ENCODE measurements around the gene MOCS1.
"Not testable (repeated sequence)": the region's sequence is repeated elsewhere in the genome, so short reads cannot be mapped to it uniquely, and the experiment has no call there.

Gene MOCS1

DNA sequence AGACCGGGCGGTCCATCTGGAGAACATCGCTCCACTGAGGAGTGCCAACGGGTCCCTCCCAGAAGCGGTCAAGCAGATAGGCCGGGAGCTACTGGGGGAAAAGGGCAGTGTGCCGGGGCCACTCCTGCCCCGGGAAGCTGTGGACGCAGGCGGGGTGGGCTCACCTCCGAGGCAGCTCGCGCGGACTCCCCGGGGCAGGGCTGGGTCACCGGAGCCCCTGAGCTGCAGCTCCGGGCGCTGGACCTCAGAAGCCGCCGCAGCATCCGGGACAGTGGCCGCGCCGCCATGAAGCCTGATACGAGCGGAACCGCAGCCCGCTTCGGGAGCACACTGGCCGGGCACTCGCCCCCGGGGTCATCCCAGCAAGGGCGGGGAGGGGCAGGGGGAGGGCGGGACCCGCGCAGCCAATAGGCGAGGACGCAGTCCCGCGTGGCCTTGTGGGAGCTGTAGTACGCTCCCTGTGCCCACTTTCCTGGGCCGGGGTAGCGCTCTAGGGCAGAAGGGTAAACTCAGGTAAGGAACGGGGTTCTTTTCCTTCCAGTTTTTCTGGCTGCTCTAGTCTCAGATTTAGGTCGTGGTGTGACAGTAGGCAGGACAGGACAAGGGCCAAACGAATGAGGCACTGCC, at the start of gene MOCS1:
MOCS1 (minus strand) TSS at position 332 of the 627 bp plus-strand sequence; CDS start at position 287, 45 bp downstream.
- DNase-seq (ENCODE audit: low read depth in 2 of 2) = peak; percentile 30 to 31

DNA sequence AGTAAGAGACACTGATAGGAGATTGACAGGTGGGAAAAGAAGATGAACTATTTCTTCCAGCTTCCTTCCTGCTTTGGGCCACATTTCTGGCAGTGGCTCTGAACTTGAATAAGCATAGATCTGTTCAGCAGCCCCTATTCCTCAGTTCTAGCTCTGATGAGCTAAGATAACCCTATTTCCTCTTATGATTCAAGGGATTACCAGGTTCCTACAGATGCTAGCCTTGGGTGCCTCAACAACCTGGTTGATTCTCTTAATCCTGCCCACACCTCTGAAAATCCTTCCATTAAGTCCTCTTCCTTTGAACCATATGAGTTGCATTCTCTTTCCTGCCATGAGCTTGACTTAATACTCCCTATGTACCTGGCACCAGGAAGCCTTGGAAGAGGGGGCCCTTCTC, 49.8 kb upstream of the MOCS1 start:
- no peak for DNase-seq (ENCODE audit: low read depth in 2 of 2)

DNA sequence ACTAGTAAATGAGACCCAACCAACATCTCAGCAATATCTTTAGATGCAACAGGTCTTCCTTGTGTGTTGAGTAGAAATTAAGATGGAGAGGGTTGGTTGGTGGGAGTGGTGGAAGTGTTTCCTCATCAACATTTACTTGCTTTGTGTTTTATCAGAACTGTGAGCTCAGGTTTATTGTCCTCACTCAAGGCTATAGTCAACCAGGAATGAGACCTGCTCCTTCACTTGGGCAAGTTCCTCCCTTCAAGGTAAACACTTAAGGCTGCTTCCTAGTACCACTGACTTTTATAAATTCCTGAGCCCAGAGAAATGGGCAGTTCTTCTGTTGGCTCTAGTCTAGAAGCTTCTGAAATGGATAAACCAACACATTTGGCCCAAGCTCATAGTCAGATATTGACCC, 48.9 kb upstream of the MOCS1 start:
- no peak for DNase-seq (ENCODE audit: low read depth in 2 of 2)

DNA sequence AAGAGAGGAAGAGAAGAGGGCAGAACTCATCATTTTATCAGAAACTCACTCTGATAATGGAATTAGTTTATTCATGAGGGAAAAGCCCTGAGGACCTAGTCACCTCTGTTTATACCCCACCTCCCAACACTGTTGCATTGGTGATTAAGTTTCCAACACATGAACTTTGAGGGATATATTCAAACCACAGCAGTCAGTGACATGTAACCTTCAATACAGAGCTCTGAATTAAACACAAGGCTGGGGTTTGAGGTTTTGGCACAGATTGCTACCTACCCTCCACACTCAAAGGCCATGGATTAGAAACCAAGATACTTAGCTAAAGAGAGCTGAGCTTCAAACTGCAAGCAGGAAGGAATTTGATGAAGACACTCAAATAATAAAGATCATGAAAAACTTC, 48.5 kb upstream of the MOCS1 start:
- DNase-seq (ENCODE audit: low read depth in 2 of 2) = no peak

DNA sequence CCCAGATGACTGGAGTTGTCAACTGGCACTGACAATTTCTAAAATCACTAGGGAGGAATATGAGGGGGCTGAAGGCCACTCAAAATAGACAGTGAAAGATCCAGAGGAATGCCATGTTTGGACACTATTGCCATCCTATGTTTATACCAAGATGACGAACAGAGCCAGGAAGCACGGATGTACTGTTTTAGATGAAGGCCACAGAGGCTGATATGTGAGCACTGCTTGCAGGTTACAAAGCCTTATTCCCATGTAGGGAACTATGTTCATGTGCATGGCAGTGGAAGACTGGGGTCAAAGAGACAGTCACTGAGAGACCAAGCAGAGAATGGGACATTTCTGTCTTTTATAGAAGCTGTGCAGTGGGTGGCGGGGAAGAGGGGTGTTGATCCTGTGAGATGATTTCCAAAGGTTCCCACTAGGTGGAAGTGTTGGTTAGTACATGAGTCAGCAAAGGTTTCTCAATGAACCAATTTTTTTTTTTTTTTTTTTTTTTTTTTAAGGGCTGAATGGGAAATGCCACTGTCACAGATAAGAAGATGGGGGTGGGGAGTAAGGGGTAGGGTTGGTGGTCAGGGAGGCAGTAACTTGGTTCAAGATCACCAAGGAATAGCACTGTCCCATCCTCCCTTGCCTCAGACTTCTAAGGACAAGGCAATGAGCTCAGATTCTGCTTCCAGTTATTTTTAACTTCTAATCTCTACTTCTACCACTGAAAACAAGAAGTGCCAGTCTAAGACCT, 46.7 kb upstream of the MOCS1 start:
- no peak for DNase-seq (ENCODE audit: low read depth in 2 of 2)

DNA sequence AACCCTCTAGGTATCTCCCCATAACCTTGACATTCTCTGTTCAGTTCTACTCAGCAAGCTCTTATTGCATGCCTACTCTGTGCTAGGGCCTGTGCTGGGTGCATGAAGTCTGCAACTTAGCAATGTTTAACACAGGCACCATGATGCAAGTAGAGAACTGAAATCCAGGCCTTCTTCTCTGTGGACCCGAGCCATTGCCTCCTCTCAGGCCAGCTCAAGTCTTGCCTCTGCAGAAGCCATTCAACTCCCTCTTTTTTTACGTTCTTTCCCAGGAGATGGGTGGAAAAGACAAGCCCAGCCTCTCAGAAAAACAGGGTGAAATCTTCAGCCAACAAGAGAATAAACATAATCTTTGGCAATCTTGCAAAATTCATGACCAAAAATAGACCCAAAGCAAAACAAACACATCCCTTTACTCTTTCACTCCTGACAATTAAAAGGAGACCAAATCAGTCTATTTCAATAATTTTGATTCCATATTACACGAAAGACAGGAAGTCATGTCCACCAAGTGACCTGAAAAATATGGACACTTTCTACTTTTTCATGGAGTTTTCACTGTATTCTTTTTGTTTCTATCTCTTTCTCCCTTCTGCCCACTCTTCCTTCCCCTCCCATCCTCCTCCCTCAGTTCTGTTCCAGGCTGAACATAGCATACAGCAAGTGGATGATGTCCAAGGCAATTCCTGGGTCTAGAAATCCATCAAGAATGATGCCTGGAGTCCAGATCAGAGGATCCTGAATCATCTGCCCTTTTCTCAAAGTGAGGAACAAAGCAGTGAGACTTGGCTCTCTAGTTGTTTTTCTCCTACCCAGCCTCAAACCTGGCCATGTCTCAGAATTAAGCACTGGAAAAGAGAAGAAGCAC, 45.4 kb upstream of the MOCS1 start:
- no peak for DNase-seq (ENCODE audit: low read depth in 2 of 2)

DNA sequence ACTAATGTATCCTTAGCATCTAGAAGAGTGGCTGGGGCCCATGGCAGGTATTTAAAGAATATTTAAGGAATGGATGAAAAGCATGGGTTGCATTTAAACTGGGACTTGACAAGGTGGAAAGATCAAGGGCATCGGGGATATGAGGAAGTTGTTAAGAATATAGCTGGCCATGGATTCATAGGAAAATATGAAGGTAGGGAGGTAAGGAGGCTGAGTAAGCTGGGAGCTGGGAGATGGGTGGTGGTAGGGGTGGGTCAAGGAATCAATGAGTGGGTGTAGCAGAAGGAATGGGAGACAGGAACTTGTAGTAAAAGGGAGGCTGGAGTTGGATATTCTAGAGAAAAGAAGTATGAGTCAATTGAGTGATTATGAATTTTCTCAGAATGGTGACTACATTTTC, 44.0 kb upstream of the MOCS1 start:
- DNase-seq (ENCODE audit: low read depth in 2 of 2) = no peak

DNA sequence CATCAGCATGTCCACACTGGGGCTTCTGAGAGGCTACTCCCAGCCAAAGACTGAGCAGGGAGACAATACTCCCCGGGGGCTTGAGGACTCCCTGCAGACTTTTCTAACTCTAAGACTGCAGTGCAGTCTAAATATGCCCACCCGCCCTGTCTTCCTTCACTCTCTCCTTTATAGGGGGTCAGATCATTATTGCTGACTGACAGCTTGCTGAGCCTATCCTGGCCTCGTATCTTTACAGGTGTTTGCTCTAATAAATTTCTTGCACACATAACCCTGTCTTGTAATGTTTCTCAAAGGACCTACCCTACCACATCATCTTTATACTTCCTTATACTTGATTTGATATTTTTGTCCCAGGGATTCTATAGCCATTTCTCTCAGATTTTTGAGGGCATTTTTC, 39.4 kb upstream of the MOCS1 start:
- no peak for DNase-seq (ENCODE audit: low read depth in 2 of 2)

DNA sequence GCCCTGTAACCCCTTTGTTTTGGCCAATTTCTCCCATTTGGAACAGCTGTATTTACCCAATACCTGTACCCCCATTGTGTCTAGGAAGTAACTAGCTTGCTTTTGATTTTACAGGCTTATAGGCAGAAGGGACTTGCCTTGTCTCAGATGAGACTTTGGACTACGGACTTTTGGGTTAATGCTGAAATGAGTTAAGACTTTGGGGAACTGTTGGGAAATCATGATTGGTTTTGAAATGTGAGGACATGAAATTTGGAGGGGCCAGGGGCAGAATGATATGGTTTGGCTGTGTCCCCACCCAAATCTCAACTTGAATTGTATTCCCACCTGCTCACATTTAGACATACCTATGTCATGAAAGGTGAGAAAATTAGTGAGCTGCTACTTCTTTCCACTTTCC, 38.5 kb upstream of the MOCS1 start:
- DNase-seq (ENCODE audit: low read depth in 2 of 2) = not testable (repeated sequence)

DNA sequence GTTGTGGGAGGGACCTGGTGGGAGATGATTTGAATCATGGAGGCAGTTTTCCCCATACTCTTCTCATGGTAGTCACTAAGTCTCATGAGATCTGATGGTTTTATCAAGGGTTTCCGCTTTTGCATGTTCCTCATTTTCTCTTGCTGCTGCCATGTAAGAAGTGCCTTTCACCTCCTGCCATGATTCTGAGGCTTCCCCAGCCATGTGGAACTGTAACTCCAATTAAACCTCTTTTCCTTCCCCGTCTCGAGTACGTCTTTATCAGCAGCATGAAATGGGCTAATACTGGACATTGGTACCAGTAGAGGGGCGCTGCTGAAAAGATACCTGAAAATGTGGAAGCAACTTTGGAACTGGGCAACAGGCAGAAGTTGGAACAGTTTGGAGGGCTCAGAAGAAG, 36.9 kb upstream of the MOCS1 start:
- DNase-seq (ENCODE audit: low read depth in 2 of 2) = not testable (repeated sequence)

DNA sequence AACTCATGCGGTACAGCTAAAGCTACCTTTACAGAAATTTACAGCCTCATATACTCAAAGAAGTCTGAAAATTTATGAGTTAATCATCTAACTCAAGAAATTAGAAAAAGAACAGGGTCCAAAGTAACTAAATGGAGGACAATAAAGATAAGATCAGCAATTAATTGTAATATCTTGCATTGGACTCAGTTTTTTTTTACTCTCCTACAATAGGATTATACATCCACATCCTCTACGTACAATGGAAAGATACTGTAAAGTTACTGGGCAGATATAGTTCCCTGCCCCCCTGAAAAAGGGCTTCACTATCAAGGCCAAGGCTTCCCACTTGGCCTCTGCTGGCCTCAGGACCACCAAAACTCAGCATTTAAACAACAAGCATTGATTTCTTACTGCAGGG, 31.5 kb upstream of the MOCS1 start:
- no peak for DNase-seq (ENCODE audit: low read depth in 2 of 2)

DNA sequence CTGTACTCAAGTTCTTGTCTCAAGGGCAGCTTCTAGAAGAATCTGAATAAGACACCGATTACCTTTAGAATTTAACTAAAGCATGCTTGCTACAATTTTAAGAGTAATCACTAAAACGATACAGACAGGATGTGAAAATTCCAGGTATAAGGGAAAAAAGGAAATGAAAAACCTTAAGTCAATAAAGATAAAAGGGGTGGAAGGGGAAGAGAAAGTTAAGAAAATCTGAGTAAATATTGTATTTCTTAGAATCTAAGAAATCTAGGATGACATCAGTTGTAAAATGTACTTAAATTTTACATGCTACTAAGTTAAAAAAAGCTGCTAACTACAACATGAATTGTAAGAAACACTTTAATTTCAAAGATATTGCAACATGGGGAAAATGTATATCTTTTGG, 30.3 kb upstream of the MOCS1 start:
- DNase-seq (ENCODE audit: low read depth in 2 of 2) = no peak

DNA sequence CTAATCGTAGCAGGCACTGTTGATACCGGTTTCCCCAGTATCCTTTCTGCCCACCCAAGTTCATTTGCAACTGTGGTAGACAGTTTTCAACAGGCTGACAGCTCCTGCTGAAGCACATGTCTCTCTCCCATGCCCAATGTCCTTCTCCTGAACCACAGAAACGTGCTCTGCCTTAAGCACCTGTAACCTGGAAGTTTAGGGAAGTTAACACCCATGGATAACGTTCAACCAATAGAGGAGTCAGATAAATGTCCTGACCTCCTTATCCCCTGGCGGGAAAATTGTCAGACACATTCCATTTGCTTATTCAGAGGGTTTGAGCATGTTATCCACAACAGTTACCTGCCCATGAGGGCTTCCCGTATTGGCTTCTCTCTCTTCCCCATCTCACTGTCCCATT, 29.8 kb upstream of the MOCS1 start:
- no peak for DNase-seq (ENCODE audit: low read depth in 2 of 2)

DNA sequence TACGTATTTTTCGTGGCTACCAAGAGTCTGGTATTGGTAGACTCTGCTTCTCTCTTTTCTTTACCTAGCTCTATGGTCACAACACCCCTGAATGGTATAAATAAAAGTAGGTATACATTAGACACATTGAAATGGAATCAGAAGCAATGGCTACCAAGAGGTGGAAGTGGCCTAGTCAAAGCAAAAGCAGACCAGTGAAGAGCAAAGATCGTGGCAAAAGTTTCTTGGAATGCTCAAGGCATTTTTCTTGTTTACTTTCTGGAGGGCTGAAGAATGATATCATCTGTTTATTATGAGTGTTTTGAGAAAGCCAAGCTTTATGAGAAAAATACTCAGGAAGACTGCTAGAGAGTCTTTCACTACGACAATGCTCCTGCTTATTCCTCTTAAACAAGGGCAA, 28.6 kb upstream of the MOCS1 start:
- no peak for DNase-seq (ENCODE audit: low read depth in 2 of 2)

DNA sequence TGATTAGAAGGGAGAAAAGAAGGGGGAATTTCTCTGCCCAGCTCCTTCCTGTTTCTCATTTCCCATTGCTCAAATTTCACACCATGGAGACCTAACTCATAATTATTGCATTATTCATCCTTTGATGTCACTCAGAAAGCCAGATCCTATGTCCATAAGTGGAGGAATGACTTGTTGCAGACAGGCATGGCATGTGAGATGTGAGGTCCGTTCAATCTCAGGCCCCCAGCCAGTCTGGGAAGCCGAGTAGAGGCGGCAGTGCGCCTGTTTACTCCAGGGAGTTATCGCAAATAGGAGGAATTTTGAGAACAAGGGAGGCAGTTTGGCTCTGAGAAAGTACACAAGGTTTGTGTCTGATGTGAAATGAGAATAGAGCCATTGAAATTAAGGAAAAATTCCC, 26.9 kb upstream of the MOCS1 start:
- no peak for DNase-seq (ENCODE audit: low read depth in 2 of 2)

DNA sequence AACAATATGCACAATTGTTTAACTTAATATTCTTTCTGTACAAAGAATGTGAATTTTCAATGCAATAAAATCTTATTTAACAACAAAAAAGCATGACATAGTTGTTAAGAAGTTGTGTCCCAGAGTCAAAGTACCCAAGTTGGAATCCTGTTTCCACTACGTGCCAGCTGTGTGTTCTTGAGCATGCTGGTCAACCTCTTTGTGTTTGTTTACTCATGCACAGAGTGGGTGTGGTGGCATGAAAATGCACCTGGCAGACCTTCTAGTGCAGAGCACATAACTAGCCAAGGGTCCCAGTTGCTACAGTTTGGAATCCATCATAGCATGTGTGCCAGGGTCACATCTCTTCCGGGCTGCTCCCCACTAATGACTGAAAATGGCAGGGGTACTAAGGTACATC, 24.7 kb upstream of the MOCS1 start:
- no peak for DNase-seq (ENCODE audit: low read depth in 2 of 2)

DNA sequence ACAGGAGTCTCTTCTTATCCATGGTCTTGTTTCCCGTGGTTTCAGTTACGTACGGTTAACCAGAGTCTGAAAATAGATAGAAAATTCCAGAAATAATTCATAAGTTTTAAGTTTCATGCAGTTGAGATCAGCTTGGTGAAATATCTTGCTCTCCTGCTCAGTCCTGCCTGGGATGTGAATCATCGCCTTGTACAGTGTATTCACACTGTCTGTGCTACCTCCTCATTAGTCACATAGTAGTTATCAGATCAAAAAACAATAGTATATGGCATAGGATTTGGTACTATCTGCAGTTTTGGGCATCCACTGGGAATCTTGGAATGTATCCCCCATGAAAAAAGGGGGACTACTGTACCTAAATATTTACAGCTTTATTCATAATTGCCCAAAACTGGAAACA, 22.7 kb upstream of the MOCS1 start:
- no peak for DNase-seq (ENCODE audit: low read depth in 2 of 2)

DNA sequence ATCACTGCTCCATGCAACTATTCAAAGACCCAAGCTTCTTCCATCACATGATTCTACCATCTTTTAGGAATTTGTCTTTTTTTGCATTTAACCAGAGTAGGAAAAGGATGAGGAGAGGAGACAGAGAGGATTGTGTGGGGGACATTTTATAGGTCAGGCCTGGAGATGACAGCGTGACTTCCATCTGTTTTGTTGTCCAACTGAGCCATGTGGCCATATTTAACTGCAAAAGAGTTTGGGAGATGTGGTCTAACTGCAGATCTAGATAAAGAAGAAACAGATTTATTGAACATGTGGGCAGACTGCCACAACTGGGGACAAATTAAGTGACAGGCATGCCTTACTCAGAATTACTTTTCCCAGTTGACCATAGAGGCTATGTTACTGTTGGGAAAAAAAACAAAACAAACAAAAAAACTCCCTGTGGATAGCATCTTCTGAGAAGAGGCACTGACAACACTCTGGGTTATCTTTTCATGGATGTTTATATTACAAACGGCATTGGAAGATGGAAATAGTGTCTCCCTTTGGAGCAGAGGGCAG, 18.9 kb upstream of the MOCS1 start:
- no peak for DNase-seq (ENCODE audit: low read depth in 2 of 2)

DNA sequence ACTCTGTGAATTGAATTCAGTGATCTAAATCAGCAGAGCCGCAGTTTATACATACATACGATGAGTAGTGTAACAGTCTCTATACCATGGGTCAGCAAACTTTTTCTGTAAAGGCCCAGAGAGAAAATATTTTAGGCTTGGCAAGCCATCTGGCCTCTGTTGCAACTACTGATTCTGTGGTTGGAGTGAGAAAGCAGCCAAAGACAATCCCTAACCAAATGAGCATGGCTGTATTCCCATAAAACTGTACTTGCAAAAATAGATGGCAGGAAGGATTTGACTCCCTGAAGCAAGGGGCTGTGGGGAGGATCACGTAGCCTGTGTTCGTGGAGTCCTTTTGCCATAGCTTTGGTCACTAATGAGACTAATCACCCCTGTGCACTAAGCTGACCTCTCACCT, 17.9 kb upstream of the MOCS1 start:
- no peak for DNase-seq (ENCODE audit: low read depth in 2 of 2)

DNA sequence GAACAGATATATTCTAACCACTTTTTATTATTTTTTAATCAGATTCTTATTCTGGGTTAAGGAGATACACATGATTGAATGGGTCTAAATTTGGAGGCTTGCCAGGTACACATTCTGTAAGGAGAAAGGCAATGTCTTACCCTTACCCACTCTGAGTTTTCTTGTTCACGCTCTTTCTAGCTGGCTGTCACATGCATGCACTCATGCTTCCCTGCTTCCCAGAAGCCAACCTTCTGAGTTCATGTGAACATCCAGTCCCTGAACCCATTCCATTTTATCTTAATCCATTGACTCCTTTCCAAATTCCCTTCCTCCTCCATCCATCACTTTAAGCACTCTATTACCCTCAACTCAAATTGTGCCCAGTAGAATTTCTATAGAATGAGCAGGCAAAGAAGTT, 17.5 kb upstream of the MOCS1 start:
- DNase-seq (ENCODE audit: low read depth in 2 of 2) = no peak

DNA sequence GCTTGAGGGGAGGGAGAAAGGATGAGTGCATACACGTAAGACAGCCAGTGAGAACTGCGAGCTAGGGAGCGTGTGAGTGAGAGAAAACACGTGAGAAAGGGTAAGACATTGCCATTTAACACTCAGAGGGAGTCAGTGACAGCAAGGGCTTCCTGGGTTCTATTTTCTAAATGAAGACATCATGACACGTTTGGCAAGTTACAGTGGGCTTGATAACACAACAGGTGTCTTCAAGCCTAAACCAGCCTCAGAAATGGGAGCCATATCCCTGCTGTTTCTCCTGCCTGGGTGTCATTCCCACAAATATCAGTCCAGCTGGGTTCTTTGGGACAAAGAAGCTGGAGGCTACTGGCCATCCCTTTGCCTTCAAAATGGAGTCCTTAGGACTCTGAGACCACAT, 16.9 kb upstream of the MOCS1 start:
- DNase-seq (ENCODE audit: low read depth in 2 of 2) = no peak

DNA sequence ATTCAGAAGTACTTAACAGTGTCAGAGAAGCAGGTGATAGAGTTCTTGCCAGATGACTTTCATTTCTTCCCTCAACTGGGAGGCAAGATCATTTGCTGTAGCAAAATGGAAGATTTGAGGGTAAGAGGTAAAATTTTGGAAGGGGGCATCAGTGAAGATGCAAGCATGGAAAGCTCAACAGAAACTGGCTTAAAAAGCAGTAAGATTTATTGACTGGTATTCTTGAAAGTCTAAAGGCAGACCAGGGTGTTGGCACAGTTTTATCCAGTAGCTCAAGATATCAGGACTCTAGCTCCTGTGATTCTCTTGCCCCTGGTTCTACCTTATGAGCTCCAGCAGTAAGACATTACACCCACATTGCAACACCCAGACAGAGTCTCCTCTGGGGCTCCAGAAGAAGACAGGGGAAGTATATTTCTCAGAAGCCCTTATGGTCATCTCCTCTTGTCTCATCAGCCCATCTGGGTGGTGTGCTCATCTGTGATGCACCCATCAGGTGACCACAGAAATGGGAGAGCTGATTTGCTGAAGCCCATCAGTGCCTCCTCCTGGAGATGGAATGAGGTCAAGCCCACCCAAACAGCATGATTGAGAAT, 16.0 kb upstream of the MOCS1 start:
- no peak for DNase-seq (ENCODE audit: low read depth in 2 of 2)
